ENCODE measurements around the gene ZNF592.

Gene ZNF592

GRCh38 chr15:84805221-84805620, 56.8 kb downstream of the ZNF592 start:
- no peak for DNase-seq (ENCODE audit: low read depth)
- TF ChIP-seq CTCF (IDR thresholded peaks at IDR 0.05; ENCODE audit: low read depth, low read length, missing control alignments), result no peak
- no peak overlapping the region for H3K4me3 ChIP-seq (ENCODE audit: low read depth, low read length)

GRCh38 chr15:84807228-84807627, 58.8 kb downstream of the ZNF592 start:
- H3K4me3 ChIP-seq (ENCODE audit: low read depth, low read length), result no peak overlapping the region
- no peak for DNase-seq (ENCODE audit: low read depth)
- no peak for TF ChIP-seq CTCF (IDR thresholded peaks at IDR 0.05; ENCODE audit: low read depth, low read length, missing control alignments)

GRCh38 chr15:84810073-84810840, 61.9 kb downstream of the ZNF592 start:
- no peak for DNase-seq (ENCODE audit: low read depth)
- TF ChIP-seq CTCF (IDR thresholded peaks at IDR 0.05; ENCODE audit: low read depth, low read length, missing control alignments), result no peak
- H3K4me3 ChIP-seq (ENCODE audit: low read depth, low read length), result no peak overlapping the region

GRCh38 chr15:84811151-84811550, 62.8 kb downstream of the ZNF592 start:
- no peak for DNase-seq (ENCODE audit: low read depth)
- H3K4me3 ChIP-seq (ENCODE audit: low read depth, low read length), result no peak overlapping the region
- no peak for TF ChIP-seq CTCF (IDR thresholded peaks at IDR 0.05; ENCODE audit: low read depth, low read length, missing control alignments)

- no peak for DNase-seq (ENCODE audit: low read depth)
- TF ChIP-seq CTCF (IDR thresholded peaks at IDR 0.05; ENCODE audit: low read depth, low read length, missing control alignments), result no peak
These were observed 63.4 kb downstream of the ZNF592 start for GRCh38 chr15:84811828-84812227.

GRCh38 chr15:84812842-84813241, 64.5 kb downstream of the ZNF592 start:
- no peak for TF ChIP-seq CTCF (IDR thresholded peaks at IDR 0.05; ENCODE audit: low read depth, low read length, missing control alignments)
- H3K4me3 ChIP-seq (ENCODE audit: low read depth, low read length), result no peak overlapping the region
- no peak for DNase-seq (ENCODE audit: low read depth)

More at GRCh38 chr15:84811828-84812227, 63.4 kb downstream of the ZNF592 start:
- no peak overlapping the region for H3K4me3 ChIP-seq (ENCODE audit: low read depth, low read length)

GRCh38 chr15:84813435-84813834, 65.0 kb downstream of the ZNF592 start:
- DNase-seq (ENCODE audit: low read depth), result no peak
- no peak for TF ChIP-seq CTCF (IDR thresholded peaks at IDR 0.05; ENCODE audit: low read depth, low read length, missing control alignments)
- no peak overlapping the region for H3K4me3 ChIP-seq (ENCODE audit: low read depth, low read length)

Data from GM12864 (cell line).